ENCODE results near the gene ZBTB44.
A peak's percentile ranks its signal among the peaks of the same experiment; 100 is the strongest.

The ZBTB44 gene

GRCh38 chr11:130310622-130311021 is 4.1 kb downstream of the ZBTB44 start:
- no peak for DNase-seq (ENCODE audit: low spot score)
- TF ChIP-seq, protein P1, sequence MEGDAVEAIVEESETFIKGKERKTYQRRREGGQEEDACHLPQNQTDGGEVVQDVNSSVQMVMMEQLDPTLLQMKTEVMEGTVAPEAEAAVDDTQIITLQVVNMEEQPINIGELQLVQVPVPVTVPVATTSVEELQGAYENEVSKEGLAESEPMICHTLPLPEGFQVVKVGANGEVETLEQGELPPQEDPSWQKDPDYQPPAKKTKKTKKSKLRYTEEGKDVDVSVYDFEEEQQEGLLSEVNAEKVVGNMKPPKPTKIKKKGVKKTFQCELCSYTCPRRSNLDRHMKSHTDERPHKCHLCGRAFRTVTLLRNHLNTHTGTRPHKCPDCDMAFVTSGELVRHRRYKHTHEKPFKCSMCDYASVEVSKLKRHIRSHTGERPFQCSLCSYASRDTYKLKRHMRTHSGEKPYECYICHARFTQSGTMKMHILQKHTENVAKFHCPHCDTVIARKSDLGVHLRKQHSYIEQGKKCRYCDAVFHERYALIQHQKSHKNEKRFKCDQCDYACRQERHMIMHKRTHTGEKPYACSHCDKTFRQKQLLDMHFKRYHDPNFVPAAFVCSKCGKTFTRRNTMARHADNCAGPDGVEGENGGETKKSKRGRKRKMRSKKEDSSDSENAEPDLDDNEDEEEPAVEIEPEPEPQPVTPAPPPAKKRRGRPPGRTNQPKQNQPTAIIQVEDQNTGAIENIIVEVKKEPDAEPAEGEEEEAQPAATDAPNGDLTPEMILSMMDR (IDR thresholded peaks at IDR 0.05; ENCODE audit: extremely low read depth, missing control alignments) = no peak

- TF ChIP-seq, protein P1 (IDR thresholded peaks at IDR 0.05; ENCODE audit: extremely low read depth, missing control alignments) = no peak
- DNase-seq (ENCODE audit: low spot score) = no peak
These were observed 5.8 kb downstream of the ZBTB44 start for GRCh38 chr11:130308886-130309285.

DNA sequence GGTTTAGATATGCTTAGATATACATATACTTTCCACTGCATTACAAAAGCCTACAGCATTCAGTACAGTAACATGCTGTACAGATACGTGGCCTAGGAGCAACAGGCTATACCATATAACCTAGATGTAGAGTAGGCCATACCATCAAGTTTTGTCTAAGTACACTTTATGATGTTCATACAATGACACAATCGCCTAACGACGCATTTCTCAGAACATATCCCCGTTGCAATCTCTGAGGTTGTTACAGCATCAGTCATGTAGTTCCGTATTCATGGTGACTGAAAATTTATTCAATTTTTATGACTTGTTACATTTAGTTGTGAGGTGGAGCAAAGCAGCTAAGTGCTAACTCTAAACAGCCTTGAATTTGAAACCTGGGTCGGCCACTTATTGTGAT is 6.7 kb downstream of the ZBTB44 start:
- no peak for DNase-seq (ENCODE audit: low spot score)

DNA sequence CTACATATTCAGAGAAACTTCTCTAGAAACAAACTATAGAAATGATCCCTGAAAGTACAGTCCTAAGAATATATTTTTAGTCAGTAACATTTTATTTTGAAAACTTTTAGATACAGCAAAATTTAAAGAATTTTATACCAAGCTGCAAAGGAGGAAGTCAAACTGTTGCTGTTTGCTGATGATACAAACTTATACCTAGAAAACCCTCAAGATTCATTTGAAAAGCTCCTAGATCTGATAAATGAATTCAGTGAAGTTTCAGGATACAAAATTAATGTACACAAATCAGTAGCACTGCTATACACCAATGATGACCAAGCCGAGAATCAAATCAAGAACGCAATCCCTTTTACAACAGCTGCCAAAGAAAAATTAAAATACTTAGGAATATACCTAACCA is 10.1 kb downstream of the ZBTB44 start:
- TF ChIP-seq, protein P1 (IDR thresholded peaks at IDR 0.05; ENCODE audit: extremely low read depth, missing control alignments) = no peak
- no peak for DNase-seq (ENCODE audit: low spot score)

More for the DNA sequence above, 6.7 kb downstream of the ZBTB44 start:
- TF ChIP-seq, protein P1 (IDR thresholded peaks at IDR 0.05; ENCODE audit: extremely low read depth, missing control alignments) = no peak

DNA sequence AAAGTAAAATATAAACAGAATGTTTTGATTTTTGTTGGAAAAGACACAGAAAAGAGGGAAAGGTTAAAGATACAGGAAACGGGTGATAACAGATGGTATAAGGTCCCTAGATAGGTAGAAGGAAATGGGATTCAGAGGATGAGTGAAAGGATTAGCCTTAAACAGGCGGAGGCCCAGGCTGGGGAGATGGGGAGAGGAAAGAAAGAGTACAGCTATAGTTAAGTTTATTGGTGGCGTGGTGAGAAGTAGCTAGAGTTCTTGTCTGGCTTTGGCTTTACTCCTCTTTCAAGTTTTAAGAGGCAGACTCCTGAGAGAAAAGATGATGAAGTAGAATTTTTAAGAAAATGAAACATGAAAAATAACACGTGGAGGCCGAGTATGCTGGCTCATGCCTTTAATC is 13.7 kb downstream of the ZBTB44 start:
- DNase-seq (ENCODE audit: low spot score) = no peak
- TF ChIP-seq, protein P1 (IDR thresholded peaks at IDR 0.05; ENCODE audit: extremely low read depth, missing control alignments) = no peak

DNA sequence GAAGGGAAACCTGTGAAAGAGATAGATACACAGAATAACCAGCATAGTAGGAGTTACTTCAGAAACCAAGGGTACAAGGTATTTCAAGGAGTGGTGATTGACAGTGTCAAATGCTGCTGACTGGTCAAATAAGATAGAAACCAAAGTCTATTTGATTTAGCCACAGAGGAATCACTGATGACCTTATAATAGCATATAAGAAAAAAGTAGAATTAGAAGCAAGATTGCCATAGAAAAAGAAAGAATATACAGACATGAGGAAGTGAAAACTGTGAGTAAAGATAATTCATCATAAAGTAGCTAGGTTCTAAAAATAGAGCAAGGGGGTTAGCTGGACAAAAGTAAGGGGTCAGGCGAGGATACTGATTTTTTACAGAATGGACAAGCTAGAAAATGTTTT is 14.2 kb downstream of the ZBTB44 start:
- DNase-seq (ENCODE audit: low spot score) = peak; percentile 20
- TF ChIP-seq, protein P1 (IDR thresholded peaks at IDR 0.05; ENCODE audit: extremely low read depth, missing control alignments) = no peak

DNA sequence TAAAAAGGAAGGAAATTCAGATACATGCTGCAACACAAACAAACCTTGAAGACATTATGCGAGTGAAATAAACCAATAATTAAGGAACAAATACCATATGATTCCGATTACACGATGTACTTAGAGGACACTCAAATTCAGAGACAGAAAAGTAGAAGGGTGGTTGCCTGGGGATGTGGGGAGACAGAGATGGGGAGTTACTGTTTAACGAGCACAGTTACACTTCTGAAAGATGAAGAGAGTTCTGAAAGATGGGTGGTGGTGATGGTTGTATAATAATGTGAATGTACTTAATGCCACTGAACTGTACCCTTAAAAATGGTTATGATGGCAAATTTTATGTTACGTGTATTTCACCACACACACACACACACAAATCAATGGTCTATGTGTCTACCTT is 14.7 kb downstream of the ZBTB44 start:
- DNase-seq (ENCODE audit: low spot score) = no peak
- TF ChIP-seq, protein P1 (IDR thresholded peaks at IDR 0.05; ENCODE audit: extremely low read depth, missing control alignments) = no peak

Measured in GM20000 (cell line).